ENCODE measurements around the gene HOXB7.

GRCh38 chr17:48605991-48606891, 4.6 kb downstream of the HOXB7 start:
- no peak for TF ChIP-seq POLR2A (IDR thresholded peaks at IDR 0.05; ENCODE audit: low read length)
- TF ChIP-seq GATA1 (IDR thresholded peaks at IDR 0.05; ENCODE audit: low read depth, low read length): no peak
